Stimulated activated CD4-positive, alpha-beta T cell treated with anti-CD3 and anti-CD28 coated beads, Interleukin-15, amount 100 ng/mL, for 1 hour (primary cell): Measurements from ENCODE around the gene CEP68.

Experiments
- DNase-seq, 2 donors: peaks; one replicate each; pipeline ENCODE4 v3.0.0-alpha.2; 2020; ENCODE audit warnings: low read depth in 1 of 2, low spot score in 1 of 2

The CEP68 gene

DNA sequence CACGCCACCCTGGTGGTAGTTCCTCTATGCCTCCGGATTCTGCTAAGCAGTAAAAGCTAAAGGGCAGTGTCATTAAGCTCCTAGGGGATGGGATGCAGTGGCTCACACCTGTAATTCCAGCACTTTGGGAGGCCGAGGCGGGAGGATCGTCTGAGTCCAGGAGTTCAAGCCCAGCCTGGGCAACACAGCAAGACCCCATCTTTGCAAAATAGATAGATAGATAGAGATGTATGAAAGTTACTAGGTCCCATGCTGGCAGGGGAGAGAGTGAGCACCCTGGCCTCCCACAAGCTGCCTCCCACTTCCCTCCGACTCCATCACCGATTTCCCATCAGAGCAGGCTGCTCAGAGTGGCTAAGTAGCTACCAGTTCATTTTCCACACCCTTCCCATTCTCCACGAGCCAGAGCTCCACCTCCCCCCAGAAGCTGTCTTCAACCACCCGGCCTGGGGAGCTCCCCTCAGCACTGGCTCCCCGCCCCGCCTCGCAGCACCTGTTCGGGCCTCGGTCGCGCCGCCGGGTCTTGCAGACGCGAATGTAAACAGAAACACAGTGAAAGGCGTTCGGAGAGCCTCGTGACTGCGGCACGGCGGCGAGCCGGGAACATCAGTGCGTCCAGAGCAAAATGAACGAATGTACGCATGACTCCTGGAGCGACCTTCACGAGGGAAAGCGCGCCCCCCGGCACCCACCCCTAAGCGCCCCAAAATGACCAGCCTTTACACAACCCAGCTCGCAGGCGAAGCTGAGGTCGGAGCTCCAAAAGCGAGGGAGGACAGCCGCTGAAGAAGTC, 598 bp upstream of the CEP68 start:
- DNase-seq = peak; percentile 37 to 41

DNA sequence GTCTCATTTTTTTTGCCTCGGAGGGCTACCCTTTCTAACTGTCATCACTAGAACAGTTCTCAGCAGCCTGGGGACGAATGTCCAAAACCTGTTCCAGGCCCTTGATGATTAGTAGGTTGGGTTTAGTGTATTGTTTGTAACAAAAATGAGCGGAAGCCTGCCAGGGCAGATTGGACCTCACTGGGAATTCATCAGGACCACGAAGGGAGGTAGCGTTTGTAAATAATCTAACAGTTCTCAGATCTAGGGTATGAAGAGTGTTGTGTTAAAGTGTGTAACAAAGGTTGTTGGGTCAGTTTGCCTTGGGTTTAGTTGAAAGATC, 799 bp downstream of the CEP68 start:
- DNase-seq = no peak

DNA sequence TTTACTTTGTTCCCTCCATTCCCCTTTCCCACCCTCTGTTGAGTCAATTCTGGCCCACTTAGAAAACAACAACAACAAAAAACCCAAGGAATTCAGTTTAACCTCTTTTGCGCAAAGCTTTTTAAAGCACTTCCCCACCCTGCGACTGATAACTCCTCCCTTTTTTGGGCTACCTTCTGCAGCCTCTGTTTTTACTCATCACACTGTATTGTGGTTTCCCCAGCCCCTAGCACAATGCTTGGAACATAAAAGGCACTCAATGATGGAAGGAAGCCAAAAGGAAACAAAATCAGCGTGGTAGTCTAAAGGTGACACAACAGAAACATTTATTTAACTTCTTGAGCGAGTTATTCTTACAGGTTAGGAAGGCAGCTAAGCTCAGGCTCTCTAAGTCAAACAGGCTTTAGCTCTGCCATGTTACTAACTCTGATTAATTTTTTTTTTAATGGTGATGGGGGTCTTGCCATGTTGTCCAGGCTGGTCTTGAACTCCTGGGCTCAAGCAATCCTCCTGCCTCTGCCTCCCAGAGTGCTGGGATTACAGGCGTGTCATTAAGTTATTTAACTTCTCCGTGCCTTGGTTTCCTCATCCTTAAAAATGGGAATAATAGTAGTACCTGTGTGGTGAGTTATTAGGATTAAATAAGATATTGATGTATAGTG, 1.3 kb downstream of the CEP68 start:
- DNase-seq = peak in 1 of 2 donors; percentile 17

DNA sequence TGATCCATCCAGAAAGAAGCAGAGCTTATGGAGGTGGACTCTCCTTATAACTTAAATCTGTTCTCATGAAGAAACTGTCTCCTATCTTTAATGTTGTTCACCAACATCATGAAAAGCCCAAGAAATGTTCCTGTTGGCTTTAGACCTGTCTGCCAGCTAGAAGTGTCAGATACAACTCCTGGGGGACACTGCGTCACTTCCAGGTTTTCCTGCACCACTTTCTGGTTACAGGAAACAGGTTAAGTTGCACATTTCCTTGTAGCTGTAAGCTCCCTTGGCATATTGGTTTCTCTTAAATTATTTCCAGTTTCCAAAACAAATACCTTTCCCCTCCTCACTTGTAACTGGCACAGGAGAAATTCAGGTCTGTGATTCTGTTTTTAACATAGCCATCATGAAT, 2.9 kb downstream of the CEP68 start:
- no peak for DNase-seq

DNA sequence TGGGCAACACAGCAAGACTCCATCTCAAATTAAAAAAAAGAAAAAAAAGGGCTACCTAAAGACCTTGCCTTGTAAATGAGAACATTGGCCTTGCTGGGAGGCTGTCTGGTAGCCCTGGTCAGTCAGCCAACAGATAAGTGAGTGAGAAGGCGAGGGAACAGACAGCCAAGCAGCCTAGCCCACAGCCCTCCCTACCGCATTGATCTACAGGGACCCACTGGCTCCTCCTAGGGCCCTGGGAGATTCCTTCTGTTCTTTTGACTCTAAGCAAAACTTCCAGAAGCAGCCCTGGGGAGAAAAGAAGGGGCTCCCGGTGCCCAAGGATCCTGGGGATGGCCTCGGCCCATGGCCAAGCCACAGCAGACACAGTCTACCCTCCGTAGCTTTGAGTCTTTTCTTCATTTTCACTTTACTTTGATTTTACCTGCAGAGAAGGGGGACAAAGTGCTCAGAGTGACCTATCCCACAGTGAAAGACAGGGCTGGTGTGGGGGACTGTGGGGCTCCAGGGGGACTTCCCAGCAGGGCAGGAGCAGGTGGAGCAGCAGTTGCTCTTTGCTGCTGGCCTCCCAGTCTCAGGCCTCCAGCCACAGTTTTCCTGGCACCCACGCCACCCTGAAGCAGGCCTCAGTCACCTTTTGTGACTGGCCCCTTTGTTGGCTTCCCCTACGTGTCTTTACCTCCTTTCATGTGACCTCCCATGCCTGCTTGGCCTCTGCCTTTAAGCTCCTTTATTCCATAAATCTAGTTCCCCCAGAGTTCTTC, 5.1 kb downstream of the CEP68 start:
- DNase-seq = no peak

DNA sequence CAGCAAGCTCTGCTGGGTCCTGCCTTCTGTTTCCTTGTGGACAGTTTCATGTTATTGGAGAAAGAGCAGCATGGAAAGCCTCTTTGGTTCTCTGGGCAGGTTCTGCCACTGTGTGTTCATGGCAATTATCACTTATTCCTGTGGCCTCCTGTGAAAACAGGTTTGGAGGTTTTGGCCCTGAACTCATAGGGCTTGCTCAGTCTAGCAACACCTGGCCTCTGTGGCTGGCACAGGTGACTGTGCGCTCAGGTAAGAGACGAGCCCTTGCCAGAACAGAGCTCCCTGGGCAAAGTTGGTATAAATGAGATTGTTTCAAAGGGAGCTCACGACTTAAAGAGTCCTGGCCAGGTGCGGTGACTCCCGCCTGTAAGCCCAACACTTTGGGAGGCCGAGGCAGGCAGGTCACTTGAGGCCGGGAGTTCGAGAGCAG, 5.7 kb downstream of the CEP68 start:
- DNase-seq = no peak

DNA sequence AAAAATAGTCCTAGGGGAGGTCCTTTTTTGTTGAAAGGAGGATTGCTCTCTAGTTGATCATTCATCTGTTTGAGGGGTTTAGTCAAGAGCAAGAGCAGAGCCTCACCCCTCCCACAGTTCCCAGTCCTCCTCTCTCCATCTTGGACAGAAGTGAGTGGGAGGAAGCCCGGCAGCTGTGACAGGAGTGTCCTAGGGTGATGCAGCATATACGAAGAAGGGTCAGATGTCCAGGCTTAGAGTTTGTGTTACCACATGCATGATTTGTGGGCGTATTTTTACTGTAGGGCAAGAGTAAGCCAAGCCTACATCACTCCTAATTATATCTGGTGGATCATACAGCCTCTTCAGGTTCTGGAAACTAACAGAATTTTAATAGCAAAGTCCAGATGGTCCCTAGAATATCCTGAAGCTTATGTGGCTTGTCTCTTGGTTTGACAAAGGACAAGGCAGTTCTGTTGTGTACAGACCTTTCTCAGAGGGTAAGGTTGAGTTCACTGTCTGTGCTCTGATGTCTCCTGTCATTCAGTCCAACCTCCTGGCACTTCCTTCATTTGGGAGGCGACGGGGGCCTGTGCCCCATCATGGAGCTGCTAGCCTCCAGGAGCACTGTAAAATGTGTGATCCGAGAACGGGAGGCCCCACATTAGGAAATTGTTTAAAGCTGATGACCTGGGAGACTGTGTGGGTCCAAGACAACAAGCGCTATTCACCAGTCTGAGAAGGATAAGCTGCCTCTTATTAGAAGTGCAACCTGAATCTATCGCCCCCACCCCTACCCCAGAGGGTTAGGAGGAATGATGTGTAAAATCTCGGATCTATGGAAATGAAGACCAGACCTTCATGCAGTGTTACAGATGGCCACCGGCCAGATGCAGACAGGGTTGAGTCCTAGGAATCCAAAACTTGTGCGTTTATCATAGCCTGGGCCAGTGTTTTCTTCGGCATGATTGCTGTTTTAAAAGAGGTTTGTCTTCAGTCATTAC, 6.9 kb downstream of the CEP68 start:
- DNase-seq = no peak

DNA sequence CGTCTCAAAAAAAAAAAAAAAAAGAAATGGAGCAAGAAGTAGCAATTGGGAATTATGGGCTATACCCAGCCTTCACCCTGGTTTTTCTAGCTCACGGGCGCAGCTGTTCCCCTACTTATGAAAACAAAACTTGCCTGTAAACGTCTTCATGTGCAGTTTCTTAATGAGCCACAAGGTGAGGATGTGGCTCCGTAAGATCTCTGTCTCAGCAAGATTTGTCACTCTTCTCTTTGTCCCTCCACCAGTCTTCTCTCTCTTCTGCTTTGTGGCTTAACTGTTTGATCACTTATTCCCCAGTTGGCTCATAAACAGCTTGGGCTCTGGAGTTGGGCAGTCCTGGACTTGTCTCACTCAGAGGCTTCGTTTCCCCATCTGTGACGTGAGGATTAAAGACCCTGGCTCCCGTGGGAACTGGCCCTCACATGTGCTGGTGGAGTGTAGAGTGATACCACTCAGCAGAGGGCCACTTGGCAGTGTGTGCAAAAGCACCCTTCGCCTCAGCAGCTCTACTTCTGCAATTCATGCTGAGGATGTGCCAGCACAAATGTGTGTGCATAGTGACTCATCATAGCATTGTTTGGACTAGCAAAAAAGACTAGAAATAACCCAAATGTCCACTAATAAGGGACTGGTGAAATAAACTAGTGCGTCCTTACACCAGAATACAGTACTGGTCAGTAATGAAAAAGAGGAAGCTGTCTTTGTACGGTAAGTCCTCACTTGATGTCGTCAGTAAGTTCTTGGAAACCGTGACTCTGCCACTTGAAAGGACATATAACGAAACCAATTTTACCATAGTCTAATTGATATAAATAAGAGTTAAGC, 8.7 kb downstream of the CEP68 start:
- DNase-seq = no peak

DNA sequence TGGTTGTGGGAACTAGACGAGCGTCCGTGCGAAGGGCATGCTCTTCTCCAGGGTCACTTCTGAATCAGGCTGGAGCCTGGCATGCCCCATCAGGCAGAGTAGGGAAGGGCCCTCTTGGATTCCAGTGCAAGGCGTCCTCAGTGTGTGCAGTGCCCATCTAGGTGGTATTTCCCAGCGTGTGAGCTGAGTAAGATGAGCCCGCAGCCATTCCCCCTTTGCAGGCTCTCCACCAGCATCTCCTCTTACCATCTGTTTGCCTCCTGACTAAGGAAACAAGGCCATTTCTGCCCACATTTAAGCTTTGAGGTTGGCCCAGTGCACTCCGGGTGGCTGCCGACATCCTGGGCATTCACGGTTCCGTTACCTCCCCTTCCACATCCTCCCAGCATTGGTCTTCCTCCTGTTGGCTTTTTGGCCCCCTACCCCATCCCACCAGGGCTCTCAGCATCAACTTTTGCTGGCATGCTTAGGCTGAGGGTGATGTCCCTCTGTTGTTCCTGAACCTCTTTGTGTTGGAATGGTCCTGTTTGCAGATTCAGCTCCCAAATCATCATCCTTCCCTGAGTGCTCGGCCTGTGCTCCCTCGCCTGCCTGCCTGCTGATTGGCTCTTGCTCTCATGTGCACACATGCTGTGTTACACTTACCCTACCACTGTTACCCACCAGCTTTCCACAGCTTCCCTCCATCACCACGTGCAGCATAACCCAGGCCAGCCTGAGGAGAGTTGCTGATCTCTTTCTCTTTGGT, 11.8 kb downstream of the CEP68 start:
- DNase-seq = no peak

DNA sequence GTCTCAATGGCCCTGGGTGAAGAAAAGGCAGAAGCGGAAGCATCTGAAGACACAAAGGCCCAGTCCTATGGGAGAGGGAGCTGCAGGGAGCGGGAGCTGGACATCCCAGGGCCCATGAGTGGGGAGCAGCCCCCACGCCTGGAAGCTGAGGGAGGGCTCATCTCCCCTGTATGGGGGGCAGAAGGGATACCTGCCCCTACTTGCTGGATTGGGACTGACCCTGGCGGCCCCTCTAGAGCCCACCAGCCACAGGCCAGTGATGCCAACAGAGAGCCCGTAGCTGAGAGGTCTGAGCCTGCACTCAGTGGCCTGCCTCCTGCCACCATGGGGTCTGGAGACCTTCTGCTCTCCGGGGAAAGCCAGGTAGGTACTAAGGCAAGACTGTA, 13.2 kb downstream of the CEP68 start:
- DNase-seq = no peak

DNA sequence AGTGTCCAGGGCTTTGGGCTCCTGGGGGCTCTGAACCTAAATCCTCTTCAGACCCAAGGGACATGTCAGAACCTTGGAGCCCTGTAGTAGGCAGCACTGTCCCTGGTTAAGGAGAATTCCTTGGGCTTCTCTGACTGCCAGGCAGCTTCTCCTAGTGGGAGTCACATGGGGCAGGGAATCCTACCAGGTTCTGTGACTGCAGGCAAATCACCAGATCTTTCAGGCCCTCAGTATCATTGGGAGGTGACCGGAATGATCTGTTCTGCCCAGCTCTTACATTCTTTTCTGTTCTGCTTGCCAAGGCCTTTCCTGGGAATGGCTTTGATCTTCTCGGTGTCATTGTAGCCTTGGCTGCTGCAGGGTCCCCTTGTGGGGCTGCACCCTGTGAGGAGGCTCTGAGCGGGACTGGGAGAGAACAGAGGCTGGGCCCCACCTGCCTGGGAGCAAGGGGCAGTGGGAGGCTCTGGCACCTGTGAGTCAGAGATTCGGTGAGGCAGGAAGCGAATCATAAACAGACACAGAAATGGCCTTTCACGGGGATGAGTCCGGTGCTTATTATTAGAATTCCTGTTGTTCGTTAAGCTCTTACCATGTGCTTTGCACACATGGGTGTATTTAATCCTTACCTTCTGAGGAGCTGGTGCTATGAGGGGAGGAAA, 14.1 kb downstream of the CEP68 start:
- no peak for DNase-seq

DNA sequence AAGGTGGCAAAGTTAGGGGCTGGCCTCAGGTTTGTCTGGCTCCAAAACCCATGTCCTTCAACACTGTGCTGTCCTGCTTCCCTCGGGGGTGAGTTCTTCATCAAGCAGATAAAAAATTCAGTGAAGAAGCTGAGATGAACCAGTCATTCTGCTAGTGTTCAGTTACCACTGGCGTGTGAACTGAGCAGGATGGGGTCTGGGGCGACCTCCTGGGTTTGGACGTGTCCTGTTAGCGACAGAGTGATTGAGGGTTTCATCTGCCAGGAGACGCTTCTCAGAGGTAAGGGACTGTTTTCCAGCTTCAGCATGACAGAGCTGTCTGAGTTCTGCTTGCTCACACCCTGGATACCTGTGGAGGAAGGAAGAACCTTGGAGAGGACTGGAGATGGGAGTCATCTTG, 14.6 kb downstream of the CEP68 start:
- DNase-seq = no peak

DNA sequence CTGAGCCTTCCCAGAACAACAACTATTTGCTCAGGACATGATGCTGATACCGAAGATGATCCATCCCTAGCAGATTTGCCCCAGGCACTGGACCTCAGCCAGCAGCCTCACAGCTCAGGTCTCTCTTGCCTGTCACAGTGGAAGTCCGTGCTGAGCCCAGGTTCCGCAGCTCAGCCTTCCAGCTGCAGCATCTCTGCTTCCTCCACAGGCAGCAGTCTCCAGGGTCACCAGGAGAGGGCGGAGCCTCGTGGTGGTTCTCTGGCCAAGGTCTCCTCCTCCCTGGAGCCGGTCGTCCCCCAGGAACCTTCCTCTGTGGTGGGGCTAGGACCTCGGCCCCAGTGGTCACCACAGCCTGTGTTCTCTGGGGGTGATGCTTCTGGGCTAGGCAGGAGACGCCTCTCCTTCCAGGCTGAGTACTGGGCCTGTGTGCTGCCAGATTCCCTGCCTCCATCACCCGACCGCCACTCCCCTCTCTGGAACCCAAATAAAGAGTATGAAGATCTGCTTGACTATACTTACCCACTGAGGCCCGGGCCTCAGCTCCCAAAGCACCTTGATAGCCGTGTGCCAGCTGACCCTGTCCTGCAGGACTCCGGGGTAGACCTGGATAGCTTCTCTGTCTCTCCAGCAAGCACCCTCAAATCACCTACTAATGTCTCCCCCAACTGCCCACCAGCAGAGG, 15.4 kb downstream of the CEP68 start:
- no peak for DNase-seq

DNA sequence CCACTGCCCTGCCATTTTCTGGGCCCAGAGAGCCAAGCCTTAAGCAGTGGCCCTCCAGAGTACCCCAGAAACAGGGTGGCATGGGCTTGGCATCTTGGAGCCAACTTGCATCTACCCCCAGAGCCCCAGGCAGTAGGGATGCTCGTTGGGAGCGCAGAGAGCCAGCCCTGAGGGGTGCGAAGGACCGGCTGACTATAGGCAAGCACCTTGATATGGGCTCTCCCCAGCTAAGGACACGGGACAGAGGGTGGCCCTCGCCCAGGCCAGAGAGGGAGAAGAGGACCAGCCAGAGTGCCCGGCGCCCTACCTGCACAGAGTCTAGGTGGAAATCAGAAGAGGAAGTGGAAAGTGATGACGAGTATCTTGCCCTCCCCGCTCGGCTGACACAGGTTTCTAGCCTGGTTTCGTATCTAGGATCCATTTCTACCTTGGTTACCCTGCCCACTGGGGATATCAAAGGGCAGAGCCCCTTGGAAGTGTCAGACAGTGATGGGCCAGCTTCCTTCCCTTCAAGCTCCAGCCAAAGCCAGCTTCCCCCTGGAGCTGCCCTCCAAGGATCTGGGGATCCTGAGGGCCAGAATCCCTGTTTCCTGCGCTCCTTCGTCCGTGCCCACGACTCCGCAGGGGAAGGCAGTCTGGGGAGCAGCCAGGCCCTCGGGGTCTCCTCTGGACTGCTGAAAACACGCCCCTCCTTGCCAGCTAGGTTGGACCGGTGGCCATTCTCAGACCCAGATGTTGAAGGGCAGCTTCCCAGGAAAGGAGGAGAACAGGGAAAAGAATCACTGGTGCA, 16.2 kb downstream of the CEP68 start:
- no peak for DNase-seq

DNA sequence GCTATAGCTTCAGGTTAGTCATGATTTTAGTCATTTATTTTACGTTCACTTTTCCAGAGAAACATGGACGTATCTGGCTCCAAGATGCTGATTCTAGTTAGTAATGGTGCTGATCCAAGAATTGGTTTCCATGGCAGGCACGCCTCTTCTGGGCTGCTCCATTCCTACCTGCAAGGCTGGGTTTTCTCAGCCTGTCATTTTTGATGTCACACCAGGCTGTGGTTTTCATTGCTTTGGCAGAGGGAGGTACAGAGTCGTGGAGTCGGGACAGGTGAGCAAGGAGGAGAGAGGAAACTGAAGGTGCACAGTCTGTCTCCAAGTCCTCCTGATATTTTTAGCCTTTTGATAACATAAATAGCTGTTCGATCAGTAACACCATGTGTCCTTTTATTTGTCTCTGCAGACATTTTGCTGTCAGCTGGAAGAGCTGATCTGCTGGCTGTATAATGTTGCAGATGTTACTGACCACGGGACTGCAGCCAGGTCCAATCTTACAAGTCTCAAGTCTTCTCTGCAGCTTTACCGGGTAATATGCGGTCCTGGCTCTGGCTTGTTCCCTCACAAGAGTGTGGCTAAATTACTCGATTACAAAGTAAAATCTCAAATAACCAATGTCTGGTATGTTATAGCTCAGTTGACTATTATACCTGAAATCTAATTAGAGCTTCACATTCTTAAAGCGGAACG, 17.8 kb downstream of the CEP68 start:
- no peak for DNase-seq

DNA sequence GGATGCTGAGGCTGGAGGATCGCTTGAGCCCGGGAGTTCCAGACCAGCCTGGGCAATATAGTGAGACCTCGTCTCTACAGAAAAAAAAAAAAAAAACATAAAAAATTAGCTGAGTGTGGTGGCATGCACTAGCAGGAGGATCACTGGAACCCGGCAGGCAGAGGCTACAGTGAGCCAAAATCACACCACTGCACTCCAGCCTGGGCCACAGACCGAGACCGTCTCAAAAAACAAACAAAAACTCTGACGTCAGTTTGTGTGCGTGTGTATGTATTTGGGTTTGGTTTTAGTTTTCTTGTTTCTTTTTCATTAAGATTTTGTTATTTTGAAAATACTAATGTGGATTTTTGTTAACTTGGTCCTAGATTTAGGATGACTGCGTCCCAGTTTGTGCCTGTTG, 19.0 kb downstream of the CEP68 start:
- DNase-seq = no peak
